IMR-90 (cell line): ENCODE measurements around the gene CREBL2. TPM values are rescaled to one million over a fixed set of nuclear protein-coding genes. Genes with fewer than 3 reads are reported as not detected.

Source experiments
- ATAC-seq: fragments of 200-7000 bp; cut with Tn5 transposase; 2 replicates; pipeline ENCODE4 v1.9.1; 2020; ENCODE audit warnings: low read depth, mild to moderate bottlenecking, moderate library complexity
- BruUV-seq: library from RNA; stranded (reverse); fragments of 400-500 nt; replicated peaks from 2 replicates; lab custom pipeline; 2021; lab: Mats Ljungman, UMichigan
- CTCF ChIA-PET: fragments of 300-600 bp; formaldehyde crosslinking; extraction: SDS; loops from one replicate; lab custom pipeline; 2021; ENCODE audit warnings: antibody characterized with exemption; lab: Yijun Ruan, JAX
- POLR2A ChIA-PET: fragments of 300-600 bp; sonication (Branson Sonifier 250); formaldehyde crosslinking; loops from one replicate; lab custom pipeline; 2022; ENCODE audit warnings: antibody characterized with exemption; ENCODE audit not compliant: unreplicated experiment; lab: Charles Lee
- DNase-seq: peaks from one replicate; pipeline ENCODE4 v3.0.0; 2013
- H2AFZ ChIP-seq: replicated peaks from 2 replicates; pipeline ENCODE3; 2013; ENCODE audit warnings: low read length, mild to moderate bottlenecking; ENCODE audit not compliant: poor library complexity
- H2AK5ac ChIP-seq: 2 replicates; pipeline ENCODE4 v1.6.1; 2013; ENCODE audit warnings: low read depth, low read length, inconsistent platforms
- H2AK9ac ChIP-seq: replicated peaks from 2 replicates; pipeline ENCODE3; 2013; ENCODE audit warnings: mild to moderate bottlenecking, low read depth, low read length, moderate library complexity; ENCODE audit not compliant: poor library complexity
- H2BK120ac ChIP-seq: 2 replicates; pipeline ENCODE4 v1.6.1; 2013; ENCODE audit warnings: low read depth, low read length, inconsistent platforms
- H2BK15ac ChIP-seq: 3 replicates; pipeline ENCODE4 v1.6.1; 2013; ENCODE audit warnings: low read depth, low read length, inconsistent platforms
- H2BK20ac ChIP-seq: 2 replicates; pipeline ENCODE4 v1.6.1; 2013; ENCODE audit warnings: low read depth, mild to moderate bottlenecking, inconsistent platforms, low read length, moderate library complexity
- H2BK5ac ChIP-seq: 2 replicates; pipeline ENCODE4 v1.6.1; 2013; ENCODE audit warnings: mild to moderate bottlenecking, low read depth, low read length, inconsistent platforms; ENCODE audit not compliant: poor library complexity, severe bottlenecking
- H3K14ac ChIP-seq: replicated peaks from 2 replicates; pipeline ENCODE4 v1.6.1; 2013; ENCODE audit warnings: low read depth, low read length, inconsistent platforms
- H3K18ac ChIP-seq: 2 replicates; pipeline ENCODE4 v1.6.1; 2013; ENCODE audit warnings: low read depth, low read length, control low read depth
- H3K23ac ChIP-seq: 2 replicates; pipeline ENCODE4 v1.6.1; 2013; ENCODE audit warnings: low read depth, low read length, inconsistent platforms
- H3K27ac ChIP-seq: 2 replicates; pipeline ENCODE4 v1.5.1; 2013; ENCODE audit warnings: mild to moderate bottlenecking, control low read depth, low read length; ENCODE audit not compliant: insufficient read depth
- H3K27me3 ChIP-seq: 2 replicates; pipeline ENCODE4 v1.6.1; 2013; ENCODE audit warnings: low read length; ENCODE audit not compliant: control insufficient read depth, insufficient read depth
- H3K36me3 ChIP-seq: 2 replicates; pipeline ENCODE4 v1.6.1; 2013; ENCODE audit warnings: low read length, mixed read lengths; ENCODE audit not compliant: control insufficient read depth, insufficient read depth
- H3K4ac ChIP-seq: 2 replicates; pipeline ENCODE4 v1.6.1; 2013; ENCODE audit warnings: low read depth, low read length, inconsistent platforms
- H3K4me1 ChIP-seq: 2 replicates; pipeline ENCODE4 v1.6.1; 2013; ENCODE audit warnings: low read length, mixed read lengths; ENCODE audit not compliant: control insufficient read depth, insufficient read depth
- H3K4me2 ChIP-seq: 2 replicates; pipeline ENCODE4 v1.6.1; 2013; ENCODE audit warnings: low read depth, mild to moderate bottlenecking, control low read depth, low read length, moderate library complexity
- H3K4me3 ChIP-seq: 2 replicates; pipeline ENCODE4 v1.5.1; 2013; ENCODE audit warnings: low read depth, mild to moderate bottlenecking, control low read depth, low read length, moderate library complexity; ENCODE audit not compliant: insufficient read depth
- H3K56ac ChIP-seq: 2 replicates; pipeline ENCODE4 v1.6.1; 2013; ENCODE audit warnings: low read length, inconsistent platforms; ENCODE audit not compliant: insufficient read depth; ENCODE audit errors: extremely low read depth
- H3K79me1 ChIP-seq, 2 experiments: 2 replicates each; pipeline ENCODE4 v1.6.1; 2013; ENCODE audit warnings: low read length in 2 of 2, inconsistent platforms in 1 of 2, low read depth in 1 of 2
- H3K9ac ChIP-seq: 2 replicates; pipeline ENCODE4 v1.6.1; 2013; ENCODE audit warnings: low read depth, low read length, control low read depth
- H3K9me1 ChIP-seq: 2 replicates; pipeline ENCODE4 v1.6.1; 2013; ENCODE audit warnings: low read length, inconsistent platforms; ENCODE audit not compliant: insufficient read depth
- H3K9me3 ChIP-seq: 2 replicates; pipeline ENCODE4 v1.6.1; 2013; ENCODE audit warnings: low read length; ENCODE audit not compliant: control insufficient read depth, insufficient read depth
- H4K20me1 ChIP-seq: 2 replicates; pipeline ENCODE4 v1.6.1; 2013; ENCODE audit warnings: low read length, inconsistent platforms; ENCODE audit not compliant: insufficient read depth
- H4K5ac ChIP-seq: 2 replicates; pipeline ENCODE4 v1.6.1; 2013; ENCODE audit warnings: mild to moderate bottlenecking, low read depth, low read length, control low read depth
- H4K8ac ChIP-seq, 2 experiments: 2 replicates each; pipeline ENCODE4 v1.6.1; 2013; ENCODE audit warnings: low read depth in 2 of 2, low read length in 2 of 2, control low read depth in 1 of 2, inconsistent platforms in 1 of 2
- H4K91ac ChIP-seq: 2 replicates; pipeline ENCODE4 v1.6.1; 2013; ENCODE audit warnings: low read depth, low read length, inconsistent platforms; ENCODE audit not compliant: insufficient read depth
- BHLHE40 ChIP-seq: fragments of 150-350 bp; IDR thresholded peaks from 2 replicates; pipeline ENCODE4 v1.6.1; 2016; ENCODE audit warnings: mild to moderate bottlenecking, low read depth, low read length
- CEBPB ChIP-seq: IDR thresholded peaks from 2 replicates; pipeline ENCODE4 v1.6.1; 2012; ENCODE audit warnings: low read depth, low read length, improper control_type of control experiment
- CHD1 ChIP-seq: IDR thresholded peaks from 2 replicates; pipeline ENCODE4 v1.6.1; 2012; ENCODE audit warnings: low read depth, low read length, improper control_type of control experiment
- FOS ChIP-seq: fragments of 150-350 bp; IDR thresholded peaks from 2 replicates; pipeline ENCODE4 v1.6.1; 2016; ENCODE audit warnings: low read depth, low read length
- MAFK ChIP-seq: IDR thresholded peaks from 2 replicates; pipeline ENCODE4 v1.6.1; 2012; ENCODE audit warnings: low read depth, low read length, improper control_type of control experiment
- NFE2L2 ChIP-seq: fragments of 150-350 bp; IDR thresholded peaks from 2 replicates; pipeline ENCODE4 v1.6.1; 2016; ENCODE audit warnings: low read depth, mild to moderate bottlenecking, low read length
- RAD21 ChIP-seq: IDR thresholded peaks from 2 replicates; pipeline ENCODE4 v1.6.1; 2012; ENCODE audit warnings: low read length, improper control_type of control experiment
- RCOR1 ChIP-seq: IDR thresholded peaks from 2 replicates; pipeline ENCODE4 v1.6.1; 2012; ENCODE audit warnings: mild to moderate bottlenecking, low read length, improper control_type of control experiment; ENCODE audit not compliant: insufficient replicate concordance
- RFX5 ChIP-seq: IDR thresholded peaks from 2 replicates; pipeline ENCODE4 v1.8.0; 2012; ENCODE audit warnings: low read depth, mild to moderate bottlenecking, low read length, moderate library complexity
- SMC3 ChIP-seq: fragments of 150-350 bp; IDR thresholded peaks from 2 replicates; pipeline ENCODE4 v1.6.1; 2016; ENCODE audit warnings: low read depth, mild to moderate bottlenecking, antibody characterized with exemption, low read length, moderate library complexity
- USF2 ChIP-seq: fragments of 150-350 bp; IDR thresholded peaks from 2 replicates; pipeline ENCODE4 v1.6.1; 2017; ENCODE audit warnings: mild to moderate bottlenecking, antibody characterized with exemption, low read length, low read depth
- dilution Hi-C: fragments of 300-500 bp; cut with HindIII; formaldehyde crosslinking; loops from one replicate; pipeline ENCODE4 v1.14.3; 2018; ENCODE audit warnings: low sequenced_read_pairs; ENCODE audit not compliant: unreplicated experiment
- in situ Hi-C: fragments of 300-500 bp; cut with MboI; formaldehyde crosslinking; loops from 3 replicates; pipeline ENCODE4 v1.14.3; 2019; ENCODE audit warnings: low sequenced_read_pairs, inconsistent platforms, mixed read lengths
- intact Hi-C: fragments of 100-400 bp; cut with micrococcal nuclease; formaldehyde crosslinking; loops from 2 replicates; pipeline ENCODE4 v1.10.0; 2022
- polyA plus RNA-seq, 3 experiments: library from polyadenylated mRNA; depleted of rRNA; stranded (reverse); fragments of >200 nt; gene quantifications; 2 replicates each; pipeline ENCODE4 v1.2.3, GENCODE V29; 2012; ENCODE audit warnings: low replicate concordance in 1 of 3
- total RNA-seq: library from RNA; depleted of rRNA; stranded (reverse); fragments of >200 nt; gene quantifications from 2 replicates; pipeline ENCODE4 v1.2.3, GENCODE V29; 2012
- TF ChIP-seq, protein P1 (sequence below): conservative IDR thresholded peaks from 2 replicates; pipeline ENCODE4 v1.5.1; 2012; ENCODE audit warnings: mild to moderate bottlenecking, low read depth, low read length, improper control_type of control experiment

The CREBL2 gene
- total and polyA plus RNA-seq, 2 of the 4 experiments (the other 2 are of a cell fraction): 11.5 to 19.0 TPM

- no peaks in the 10 kb centered on the region for H4K20me1 ChIP-seq
- no TSS peak for BruUV-seq
- no peak overlapping the region for H2AK9ac ChIP-seq
- H3K27ac ChIP-seq: no peak overlapping the region
- H3K9me1 ChIP-seq: peaks cover 6% of the 10 kb centered on the region
- no peak overlapping the region for H4K5ac ChIP-seq
- no peak overlapping the region for H2BK120ac ChIP-seq
- H3K79me1 ChIP-seq: peaks cover 0 to 5% of the 10 kb centered on the region in 2 experiments; a peak in 1 of 4 replicates
- intact Hi-C loops (no loop called here), dilution Hi-C loops (no loop called here), in situ Hi-C loops (no loop called here)
- H3K23ac ChIP-seq: no peak overlapping the region
- no peak overlapping the region for H3K4me3 ChIP-seq
- no peak overlapping the region for H2AFZ ChIP-seq
- H3K4ac ChIP-seq: no peak overlapping the region
- peaks cover 17% of the 10 kb centered on the region for H3K9me3 ChIP-seq
- H2BK5ac ChIP-seq: no peak overlapping the region
- TF ChIP-seq RAD21 (no peak), CHD1 (no peak), BHLHE40 (no peak), SMC3 (no peak), RFX5 (no peak), CEBPB (no peak), MAFK (no peak), FOS (no peak), NFE2L2 (no peak), RCOR1 (no peak), USF2 (no peak)
- TF ChIP-seq, protein P1, sequence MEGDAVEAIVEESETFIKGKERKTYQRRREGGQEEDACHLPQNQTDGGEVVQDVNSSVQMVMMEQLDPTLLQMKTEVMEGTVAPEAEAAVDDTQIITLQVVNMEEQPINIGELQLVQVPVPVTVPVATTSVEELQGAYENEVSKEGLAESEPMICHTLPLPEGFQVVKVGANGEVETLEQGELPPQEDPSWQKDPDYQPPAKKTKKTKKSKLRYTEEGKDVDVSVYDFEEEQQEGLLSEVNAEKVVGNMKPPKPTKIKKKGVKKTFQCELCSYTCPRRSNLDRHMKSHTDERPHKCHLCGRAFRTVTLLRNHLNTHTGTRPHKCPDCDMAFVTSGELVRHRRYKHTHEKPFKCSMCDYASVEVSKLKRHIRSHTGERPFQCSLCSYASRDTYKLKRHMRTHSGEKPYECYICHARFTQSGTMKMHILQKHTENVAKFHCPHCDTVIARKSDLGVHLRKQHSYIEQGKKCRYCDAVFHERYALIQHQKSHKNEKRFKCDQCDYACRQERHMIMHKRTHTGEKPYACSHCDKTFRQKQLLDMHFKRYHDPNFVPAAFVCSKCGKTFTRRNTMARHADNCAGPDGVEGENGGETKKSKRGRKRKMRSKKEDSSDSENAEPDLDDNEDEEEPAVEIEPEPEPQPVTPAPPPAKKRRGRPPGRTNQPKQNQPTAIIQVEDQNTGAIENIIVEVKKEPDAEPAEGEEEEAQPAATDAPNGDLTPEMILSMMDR: no peak
- no peak overlapping the region for H3K14ac ChIP-seq
- DNase-seq: no peak
- no peak overlapping the region for H3K9ac ChIP-seq
- H3K27me3 ChIP-seq: no peaks in the 10 kb centered on the region
- H2BK15ac ChIP-seq: no peak overlapping the region
- H4K8ac ChIP-seq: no peak overlapping the region
- no peak overlapping the region for H2AK5ac ChIP-seq
- no peak for ATAC-seq
- no peak overlapping the region for H2BK20ac ChIP-seq
- H3K4me1 ChIP-seq: peaks cover 9% of the 10 kb centered on the region
- no peak overlapping the region for H3K4me2 ChIP-seq
- H3K18ac ChIP-seq: no peak overlapping the region
- POLR2A ChIA-PET: no interaction called here
- CTCF ChIA-PET: no interaction called here
- H4K91ac ChIP-seq: no peak overlapping the region
- H3K36me3 ChIP-seq: no peaks in the 10 kb centered on the region
- no peak overlapping the region for H3K56ac ChIP-seq
These were observed 37.4 kb downstream of the CREBL2 start for GRCh38 chr12:12648951-12649650.
